ENCODE measurements around the gene PRH1.

Gene PRH1

DNA sequence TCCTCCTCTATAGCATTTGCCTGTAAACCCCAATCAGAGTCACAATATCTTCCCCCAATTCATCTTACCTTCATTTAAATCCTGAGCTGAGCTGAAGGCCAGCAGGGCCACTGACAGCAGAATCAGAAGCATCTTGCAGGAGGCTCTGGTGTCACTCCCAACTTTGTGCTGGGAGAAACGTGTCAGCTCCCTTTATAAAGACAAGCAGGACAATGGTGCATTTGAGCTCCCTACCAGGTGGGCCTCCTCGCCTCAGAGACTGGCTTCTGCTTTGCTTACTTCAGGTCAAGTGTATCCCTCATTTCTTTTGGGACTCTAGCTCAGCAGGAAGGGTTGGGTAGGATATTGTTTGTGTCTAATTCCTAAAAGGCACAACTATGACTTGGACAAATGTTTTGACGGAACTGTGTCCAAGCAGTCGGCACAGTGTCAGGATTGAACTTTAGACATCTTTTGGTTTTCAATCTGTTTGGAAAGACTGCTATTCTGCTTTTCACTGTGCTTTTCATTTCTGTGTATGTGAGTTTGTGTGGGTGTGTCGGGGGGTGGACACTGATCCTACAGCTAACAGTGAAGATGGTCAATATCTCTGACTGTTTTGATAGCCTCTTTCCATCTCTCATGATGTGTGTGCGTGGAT is at the start of gene PRH1:
TSS of gene PRH1 (minus strand) at position 170 of the 640 bp plus-strand sequence. CDS start at position 132, 38 bp downstream.
- no peak for DNase-seq

- DNase-seq, result no peak
These were observed 44.8 kb upstream of the PRH1 start, which contains the start of gene PRH2 for GRCh38 chr12:10928746-10929286. Gene PRH2 (plus strand): TSS chr12:10929236. CDS start chr12:10929274, 38 bp downstream.

- no peak for DNase-seq
These were observed 42.2 kb upstream of the PRH1 start for GRCh38 chr12:10926269-10926668.

DNA sequence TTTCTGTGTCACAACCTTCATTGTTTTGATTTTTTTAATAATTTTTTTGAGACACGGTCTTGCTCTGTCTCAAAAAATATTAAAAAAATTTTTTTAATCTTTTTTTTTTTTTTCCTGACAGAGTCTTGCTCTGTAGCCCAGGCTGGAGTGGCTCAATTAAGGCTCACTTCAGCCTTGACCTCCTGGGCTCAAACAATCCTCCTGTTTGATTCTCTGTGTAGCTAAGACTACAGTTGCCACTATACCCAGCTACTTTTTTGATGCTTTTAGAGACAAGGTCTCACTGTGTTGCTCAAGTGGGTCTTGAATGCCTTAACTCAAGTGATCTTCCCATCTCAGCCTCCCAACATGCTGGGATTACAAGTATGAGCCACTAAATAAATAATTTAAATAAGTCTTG is 35.8 kb upstream of the PRH1 start:
- DNase-seq, result no peak

DNA sequence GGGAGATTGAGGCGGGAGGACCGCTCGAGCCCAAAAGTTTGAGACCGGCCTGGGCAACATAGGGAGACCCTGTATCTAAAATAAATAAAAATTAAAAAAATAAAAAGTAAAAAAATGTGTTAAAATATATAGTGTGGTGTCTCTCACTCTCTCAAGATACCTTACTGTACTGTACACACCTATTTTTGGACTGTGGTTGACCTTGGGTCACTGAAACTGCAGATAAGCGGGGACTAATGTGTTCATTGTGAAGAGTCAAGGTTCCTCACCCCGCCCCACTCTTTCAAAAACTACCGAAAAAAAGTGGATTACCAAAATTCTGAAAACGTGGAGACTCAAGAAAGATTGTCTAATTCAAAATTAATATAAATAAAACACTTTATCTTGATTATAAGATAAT is 26.3 kb upstream of the PRH1 start:
- no peak for DNase-seq

- no peak for DNase-seq
These were observed 25.4 kb upstream of the PRH1 start, which contains the start of gene TAS2R13 for GRCh38 chr12:10909462-10909861. Gene TAS2R13 (minus strand): TSS chr12:10909562. CDS start chr12:10909298, 264 bp downstream.

DNA sequence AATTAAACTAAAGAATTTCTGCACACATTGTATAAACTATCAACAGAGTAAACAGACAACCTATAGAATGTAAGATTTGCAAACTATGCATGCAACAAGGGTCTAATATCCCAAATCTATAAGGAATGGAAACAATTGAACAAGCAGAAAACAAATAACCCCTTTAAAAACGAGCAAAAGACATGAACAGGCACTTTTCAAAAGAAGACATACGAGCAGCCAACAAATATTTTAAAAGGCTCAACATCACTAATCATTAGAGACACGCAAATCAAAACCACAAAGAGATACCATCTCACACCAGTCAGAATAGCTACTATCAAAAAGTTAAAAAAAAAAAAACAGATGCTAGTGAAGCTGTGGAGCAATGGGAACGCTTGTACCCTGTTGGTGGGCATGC is 20.6 kb upstream of the PRH1 start:
- DNase-seq, result no peak

- no peak for DNase-seq
These were observed 17.4 kb upstream of the PRH1 start for GRCh38 chr12:10901427-10901826.

DNA sequence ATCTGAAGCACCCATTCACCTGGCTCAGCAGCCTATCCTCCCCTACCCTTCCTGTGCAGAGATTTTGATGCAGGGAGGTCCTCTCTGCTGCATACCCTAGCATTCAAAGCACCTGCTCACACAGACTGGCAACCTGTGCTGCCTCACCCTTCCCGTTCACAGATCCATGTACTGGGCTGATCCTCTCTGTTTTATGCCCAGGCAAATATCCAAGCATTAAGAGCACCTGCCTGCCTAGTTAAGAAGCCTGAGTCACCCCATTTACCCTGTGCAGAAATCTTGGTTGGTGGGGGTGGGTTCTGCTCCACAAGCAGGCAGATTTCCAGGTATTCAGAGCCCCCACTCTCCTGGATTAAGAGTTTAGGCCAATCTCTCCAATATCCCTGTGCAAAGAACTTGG is 16.9 kb upstream of the PRH1 start:
- DNase-seq, result no peak

DNA sequence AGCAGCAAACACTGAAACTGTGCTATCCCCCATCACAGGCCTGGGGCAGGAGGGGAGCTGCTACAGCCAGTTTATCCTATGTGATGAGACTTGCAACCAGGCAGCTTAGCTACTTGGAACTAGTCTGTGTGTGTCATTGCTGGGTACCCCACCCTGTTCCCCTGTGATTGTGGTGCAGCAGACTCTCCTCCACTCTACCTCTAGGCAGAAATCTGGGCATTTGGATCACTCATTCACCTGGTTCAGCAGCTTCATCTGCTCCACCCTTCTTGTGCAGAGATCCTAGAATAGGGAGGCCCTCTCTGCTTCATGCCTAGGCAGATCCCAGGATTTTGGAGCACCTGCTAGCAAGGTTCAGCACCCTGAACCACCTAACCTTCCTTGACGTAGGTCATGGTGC is 16.5 kb upstream of the PRH1 start:
- DNase-seq, result no peak

DNA sequence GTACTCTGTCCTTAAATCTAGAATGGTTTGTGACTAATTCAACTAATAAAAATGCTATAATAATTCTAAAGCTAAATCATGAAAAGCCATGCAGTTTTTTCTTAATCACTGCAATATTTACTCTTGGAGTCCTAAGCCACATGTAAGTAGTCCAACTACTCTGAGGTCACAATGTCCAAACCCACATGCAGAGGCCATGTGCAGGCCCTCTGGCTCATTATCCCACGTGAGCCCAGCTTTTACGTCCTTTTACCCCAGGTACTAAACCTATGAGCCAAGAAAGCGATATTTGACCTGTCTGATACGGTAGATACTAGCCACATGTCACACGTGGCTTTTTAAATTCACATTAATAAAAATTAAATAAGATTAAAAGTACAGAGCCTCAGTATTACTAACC is 12.8 kb upstream of the PRH1 start:
- DNase-seq, result no peak

- no peak for DNase-seq
These were observed 7.9 kb upstream of the PRH1 start for GRCh38 chr12:10891937-10892336.

GRCh38 chr12:10889226-10889625 is 5.2 kb upstream of the PRH1 start:
- no peak for DNase-seq

DNA sequence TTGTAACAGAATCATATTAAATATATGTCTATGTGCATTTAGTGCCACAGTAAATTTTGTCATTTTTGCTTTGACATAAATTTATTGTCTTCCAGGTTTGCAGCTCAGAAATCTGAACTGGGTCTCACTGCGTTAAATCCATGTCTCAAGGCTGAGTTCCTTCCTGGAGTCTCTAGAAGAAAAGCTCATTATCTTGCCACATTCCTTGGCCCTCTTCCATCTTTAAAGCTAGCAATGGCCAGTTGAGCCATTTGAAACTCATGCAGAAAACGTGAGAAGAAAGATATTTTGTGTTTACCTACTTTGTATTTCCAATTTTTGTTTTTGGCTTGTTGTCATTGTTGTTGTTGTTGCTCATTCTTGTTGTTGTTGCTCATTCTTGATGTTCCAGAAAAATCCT is 10.7 kb downstream of the PRH1 start:
- no peak for DNase-seq

DNA sequence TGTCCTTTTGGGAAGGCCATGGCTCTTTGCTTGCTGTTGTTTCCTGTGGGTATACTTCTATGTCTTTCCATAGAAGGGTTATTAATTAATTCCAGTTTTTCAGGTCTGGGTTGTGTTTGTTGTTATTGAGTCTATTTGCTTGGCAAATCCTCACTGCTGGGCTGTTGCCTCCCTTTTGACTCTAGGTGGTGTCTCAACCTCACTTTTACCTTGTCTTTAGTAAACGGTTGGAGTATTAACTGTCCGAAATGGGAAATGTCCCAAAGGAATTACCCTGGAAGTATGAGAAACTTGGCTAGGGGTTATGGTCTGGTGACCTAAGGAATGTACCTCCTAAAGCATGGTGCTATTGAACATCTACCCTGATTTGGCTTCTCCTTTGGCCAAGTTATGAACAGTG is 16.7 kb downstream of the PRH1 start:
- DNase-seq, result no peak

- no peak for DNase-seq
These were observed 20.4 kb downstream of the PRH1 start for GRCh38 chr12:10863512-10864218.

DNA sequence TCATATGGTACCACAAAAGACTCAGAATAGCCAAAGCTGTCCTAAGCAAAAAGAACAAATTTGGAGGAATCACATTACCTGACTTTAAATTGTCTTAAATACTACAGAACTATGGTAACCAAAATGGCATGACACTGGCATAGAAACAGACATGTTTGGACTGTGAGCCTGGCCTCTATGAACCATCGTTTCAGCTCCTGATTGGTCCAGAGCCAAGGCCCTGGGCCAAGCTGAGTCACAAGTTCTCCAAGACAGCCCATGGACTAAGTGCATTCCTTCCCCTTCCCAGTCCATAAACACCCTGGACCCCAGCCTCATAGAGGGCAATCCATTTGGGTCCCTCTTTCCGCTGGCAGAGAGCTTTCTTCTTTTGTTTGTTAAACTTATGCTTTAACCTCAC is 22.7 kb downstream of the PRH1 start:
- no peak for DNase-seq

- DNase-seq, result no peak
These were observed 28.2 kb downstream of the PRH1 start for GRCh38 chr12:10855807-10856206.

DNA sequence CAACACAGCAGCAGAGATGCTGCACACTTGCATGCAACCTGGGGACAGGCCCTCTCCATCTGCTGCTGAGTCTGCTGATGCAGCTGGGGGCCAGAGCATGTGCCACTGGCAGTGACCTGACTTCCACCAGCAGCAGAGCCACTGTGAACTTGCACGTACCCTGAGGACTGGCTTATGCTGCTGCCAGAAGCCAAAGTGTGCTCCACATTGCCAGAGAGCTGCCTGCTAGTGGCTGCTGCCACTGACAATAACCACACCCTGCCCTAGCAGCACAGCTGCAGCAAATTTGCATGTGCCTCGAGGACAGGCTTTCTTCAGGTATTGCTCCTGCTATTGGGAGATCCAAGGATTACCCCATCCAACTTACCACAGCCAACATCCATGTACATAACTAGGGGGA is 30.3 kb downstream of the PRH1 start:
- DNase-seq, result no peak

DNA sequence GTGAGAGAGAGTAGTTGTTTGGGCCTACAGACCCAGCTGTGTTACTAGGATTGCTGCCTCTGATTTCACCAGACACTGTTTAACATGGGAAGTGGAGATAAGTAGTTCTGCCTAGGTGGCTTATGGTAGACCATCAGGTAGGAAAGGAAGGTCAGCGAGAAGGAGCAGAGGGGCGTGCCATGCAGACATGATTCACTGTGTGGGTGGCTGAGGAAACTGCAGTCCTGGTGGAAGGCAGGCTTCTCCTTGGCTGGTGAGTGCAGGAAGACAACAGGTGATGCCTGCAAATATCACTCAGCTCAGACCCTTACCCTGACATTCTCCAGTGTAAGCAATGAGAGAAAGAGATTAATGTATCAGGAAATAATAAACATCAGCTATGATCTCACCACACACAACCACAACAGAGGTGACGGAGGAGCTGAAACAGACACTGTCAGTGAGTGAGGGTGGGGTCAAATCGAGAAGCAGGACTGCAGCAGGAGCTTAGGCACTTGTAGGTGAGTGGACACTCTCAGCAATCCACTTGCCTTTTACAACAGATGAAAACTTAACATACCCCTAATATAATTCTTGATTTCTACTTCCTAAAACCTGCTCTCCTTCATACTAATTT is 32.7 kb downstream of the PRH1 start:
- no peak for DNase-seq

- no peak for DNase-seq
These were observed 34.6 kb downstream of the PRH1 start, which contains the start of gene PRR4 for GRCh38 chr12:10849425-10849878. Gene PRR4 (minus strand): TSS chr12:10849475. CDS start chr12:10849437, 38 bp downstream.

GRCh38 chr12:10847744-10848143 is 36.3 kb downstream of the PRH1 start:
- no peak for DNase-seq

DNA sequence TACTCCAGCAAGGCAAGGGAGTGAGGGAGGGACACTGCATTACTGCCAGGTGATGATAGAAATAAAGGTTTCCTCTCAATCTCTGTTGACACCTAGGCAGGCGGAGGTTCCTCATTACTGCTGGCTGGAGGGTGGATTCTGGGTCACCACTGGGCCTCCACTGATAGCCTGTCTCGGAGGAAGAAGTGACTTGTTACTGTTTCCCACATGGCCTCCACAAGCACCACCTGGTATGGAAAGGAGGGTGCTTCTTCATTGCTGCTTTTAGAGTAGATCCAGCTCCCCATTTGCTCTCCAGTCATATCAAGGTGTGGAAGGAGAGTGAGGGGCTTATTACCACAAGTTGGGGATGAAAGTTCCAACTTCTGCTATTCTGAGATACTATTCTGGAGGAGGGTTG is 41.2 kb downstream of the PRH1 start:
- no peak for DNase-seq

- DNase-seq, result no peak
These were observed 45.6 kb downstream of the PRH1 start for GRCh38 chr12:10838461-10838860.

Data from NCI-H69 (cell line).